GM10266 (cell line): ENCODE measurements around the gene SAPCD2.

Source experiments
- DNase-seq: peaks from one replicate; pipeline ENCODE4 v3.0.0; 2012; ENCODE audit errors: extremely low spot score
- TF ChIP-seq, protein P1 (sequence below): IDR thresholded peaks from 2 replicates; pipeline ENCODE4 v1.5.1; 2012; ENCODE audit warnings: mild to moderate bottlenecking, low read depth; ENCODE audit not compliant: control insufficient read depth, insufficient read depth; ENCODE audit errors: missing control alignments

The SAPCD2 gene

DNA sequence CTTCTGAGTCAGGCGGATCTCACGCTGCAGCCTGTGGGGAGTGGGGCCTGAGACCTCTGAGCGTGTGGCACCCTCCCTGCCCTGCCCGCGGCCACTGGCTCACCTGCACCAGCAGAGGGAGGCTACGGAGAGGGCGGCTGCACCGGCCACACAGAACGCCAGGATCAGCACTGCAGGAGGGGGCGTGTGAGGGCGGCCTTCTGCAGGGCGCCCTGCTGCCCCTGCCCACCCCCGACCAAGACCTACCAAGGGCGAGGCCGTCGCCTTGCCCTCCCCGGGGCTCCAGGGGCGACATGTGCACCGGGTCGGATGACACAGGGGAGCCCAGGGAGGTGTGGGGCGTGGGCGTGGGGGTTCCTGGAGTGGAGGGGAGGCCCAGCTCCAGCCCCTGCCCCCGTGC is 29.8 kb downstream of the SAPCD2 start:
- DNase-seq: no peak
- TF ChIP-seq, protein P1, sequence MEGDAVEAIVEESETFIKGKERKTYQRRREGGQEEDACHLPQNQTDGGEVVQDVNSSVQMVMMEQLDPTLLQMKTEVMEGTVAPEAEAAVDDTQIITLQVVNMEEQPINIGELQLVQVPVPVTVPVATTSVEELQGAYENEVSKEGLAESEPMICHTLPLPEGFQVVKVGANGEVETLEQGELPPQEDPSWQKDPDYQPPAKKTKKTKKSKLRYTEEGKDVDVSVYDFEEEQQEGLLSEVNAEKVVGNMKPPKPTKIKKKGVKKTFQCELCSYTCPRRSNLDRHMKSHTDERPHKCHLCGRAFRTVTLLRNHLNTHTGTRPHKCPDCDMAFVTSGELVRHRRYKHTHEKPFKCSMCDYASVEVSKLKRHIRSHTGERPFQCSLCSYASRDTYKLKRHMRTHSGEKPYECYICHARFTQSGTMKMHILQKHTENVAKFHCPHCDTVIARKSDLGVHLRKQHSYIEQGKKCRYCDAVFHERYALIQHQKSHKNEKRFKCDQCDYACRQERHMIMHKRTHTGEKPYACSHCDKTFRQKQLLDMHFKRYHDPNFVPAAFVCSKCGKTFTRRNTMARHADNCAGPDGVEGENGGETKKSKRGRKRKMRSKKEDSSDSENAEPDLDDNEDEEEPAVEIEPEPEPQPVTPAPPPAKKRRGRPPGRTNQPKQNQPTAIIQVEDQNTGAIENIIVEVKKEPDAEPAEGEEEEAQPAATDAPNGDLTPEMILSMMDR: no peak

GRCh38 chr9:137039611-137040366 is 30.6 kb downstream of the SAPCD2 start:
- no peak for DNase-seq
- TF ChIP-seq, protein P1: no peak

DNA sequence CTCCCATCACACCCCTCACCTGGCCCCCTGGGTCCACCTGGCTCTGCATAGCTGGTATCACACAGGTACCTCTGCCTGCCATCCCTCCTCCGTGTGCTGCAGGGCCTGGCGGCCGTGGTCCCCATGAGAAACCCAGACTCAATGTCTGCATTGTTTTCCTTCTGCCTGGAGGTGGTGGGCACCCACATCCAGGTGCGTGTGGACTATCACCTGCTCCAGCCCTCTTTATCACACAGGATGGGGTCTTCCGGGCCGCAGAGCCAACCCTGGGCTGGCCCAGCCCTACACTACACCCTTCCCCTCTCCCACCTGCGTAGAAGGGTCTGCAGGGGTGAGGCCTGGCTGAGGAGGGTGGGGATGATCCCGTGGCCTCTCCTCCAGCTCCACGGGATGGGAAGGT is 31.4 kb downstream of the SAPCD2 start:
- TF ChIP-seq, protein P1: no peak
- DNase-seq: no peak

- DNase-seq: no peak
- TF ChIP-seq, protein P1: no peak
Observed at GRCh38 chr9:137037483-137037882, 32.9 kb downstream of the SAPCD2 start.

DNA sequence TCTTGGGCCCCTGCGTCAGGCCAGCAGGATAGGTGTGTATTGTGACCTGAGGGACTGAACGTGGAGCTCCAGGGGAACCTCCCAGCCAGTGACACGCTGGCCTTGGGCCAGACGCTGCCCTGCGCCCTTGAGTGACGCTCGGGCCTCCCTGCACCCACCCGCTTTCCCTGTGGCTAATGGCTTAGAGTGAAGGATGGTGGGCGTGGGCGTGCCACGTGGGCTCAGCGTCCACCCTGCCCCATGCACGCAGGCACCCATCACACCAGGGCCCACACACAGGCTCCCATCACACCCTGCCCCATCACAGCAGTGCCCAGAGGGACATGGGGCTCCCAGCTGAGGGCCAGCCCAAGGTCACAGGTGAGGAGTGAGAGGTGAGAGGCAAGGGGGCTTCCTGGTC is 33.3 kb downstream of the SAPCD2 start:
- no peak for DNase-seq
- TF ChIP-seq, protein P1: no peak

GRCh38 chr9:137035937-137036336 is 34.4 kb downstream of the SAPCD2 start:
- TF ChIP-seq, protein P1: no peak
- DNase-seq: no peak

DNA sequence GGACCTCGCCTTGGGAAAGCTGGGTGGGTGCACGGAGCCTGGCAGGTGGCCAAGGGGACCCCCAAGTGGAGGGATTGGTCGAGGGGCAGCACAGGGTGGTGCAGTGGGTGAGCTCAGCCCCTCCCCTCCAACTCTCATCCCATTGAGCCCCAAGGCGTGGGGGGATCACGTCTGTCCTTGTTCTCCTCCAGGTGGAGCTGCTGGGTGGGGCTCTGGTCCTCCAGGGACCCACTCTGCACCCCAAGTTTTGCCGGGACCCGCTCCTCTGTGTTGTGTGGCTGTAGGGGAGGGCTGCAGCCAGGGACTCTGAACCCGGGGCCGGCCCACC is 34.9 kb downstream of the SAPCD2 start:
- DNase-seq: no peak
- TF ChIP-seq, protein P1: no peak
